ENCODE results near the gene CGRRF1.

Gene CGRRF1

GRCh38 chr14:54490445-54491175 lies 19.1 kb upstream of the CGRRF1 start:
- no peak for DNase-seq

GRCh38 chr14:54493293-54493692 lies 16.4 kb upstream of the CGRRF1 start:
- DNase-seq: no peak

GRCh38 chr14:54497224-54497623 lies 12.5 kb upstream of the CGRRF1 start:
- DNase-seq: no peak

- no peak for DNase-seq
Observed at GRCh38 chr14:54498095-54498531, 11.6 kb upstream of the CGRRF1 start.

GRCh38 chr14:54498579-54498978 lies 11.1 kb upstream of the CGRRF1 start:
- DNase-seq: no peak

- no peak for DNase-seq
Observed at GRCh38 chr14:54500744-54501143, 9.0 kb upstream of the CGRRF1 start.

GRCh38 chr14:54501480-54501879 lies 8.2 kb upstream of the CGRRF1 start:
- DNase-seq: peak; percentile 66 to 84

- DNase-seq: peak; percentile 76 to 87
Observed at GRCh38 chr14:54502602-54503001, 7.1 kb upstream of the CGRRF1 start.

- DNase-seq: peak; percentile 64 to 67
Observed at GRCh38 chr14:54503486-54503885, 6.2 kb upstream of the CGRRF1 start.

- no peak for DNase-seq
Observed at GRCh38 chr14:54512393-54512792, 2.7 kb downstream of the CGRRF1 start.

- DNase-seq: no peak
Observed at GRCh38 chr14:54515670-54516069, 6.0 kb downstream of the CGRRF1 start.

GRCh38 chr14:54516709-54517108 lies 7.0 kb downstream of the CGRRF1 start:
- DNase-seq: no peak

- DNase-seq: no peak
Observed at GRCh38 chr14:54524410-54524809, 14.7 kb downstream of the CGRRF1 start.

- DNase-seq: no peak
Observed at GRCh38 chr14:54528973-54529372, 19.3 kb downstream of the CGRRF1 start.

- no peak for DNase-seq
Observed at GRCh38 chr14:54529811-54530210, 20.1 kb downstream of the CGRRF1 start.

GRCh38 chr14:54532111-54533012 lies 22.7 kb downstream of the CGRRF1 start:
- no peak for DNase-seq

GRCh38 chr14:54533100-54533499 lies 23.4 kb downstream of the CGRRF1 start:
- no peak for DNase-seq

- no peak for DNase-seq
Observed at GRCh38 chr14:54535126-54535525, 25.4 kb downstream of the CGRRF1 start.

- DNase-seq: no peak
Observed at GRCh38 chr14:54535646-54536045, 25.9 kb downstream of the CGRRF1 start.

- DNase-seq: no peak
Observed at GRCh38 chr14:54537651-54538050, 27.9 kb downstream of the CGRRF1 start.

- no peak for DNase-seq
Observed at GRCh38 chr14:54538055-54538454, 28.3 kb downstream of the CGRRF1 start.

- no peak for DNase-seq
Observed at GRCh38 chr14:54547583-54547982, 37.9 kb downstream of the CGRRF1 start.

- DNase-seq: no peak
Observed at GRCh38 chr14:54548491-54548890, 38.8 kb downstream of the CGRRF1 start.

GRCh38 chr14:54549862-54550261 lies 40.2 kb downstream of the CGRRF1 start:
- DNase-seq: no peak

All from inflammatory macrophage treated with lipopolysaccharide for 1 hour (primary cell).